Nephron progenitor cell (in vitro differentiated cells): ENCODE results near the gene TFDP1.

Source experiments
- DNase-seq: peaks from one replicate; pipeline ENCODE4 v3.0.0; 2021
- H3K27ac Mint-ChIP-seq: 2 replicates; pipeline ENCODE4 v1.8.0; 2021; ENCODE audit warnings: mild to moderate bottlenecking, moderate library complexity, mixed read lengths
- H3K27me3 Mint-ChIP-seq: 2 replicates; pipeline ENCODE4 v1.8.0; 2021; ENCODE audit warnings: mild to moderate bottlenecking, low read depth, mixed read lengths; ENCODE audit not compliant: poor library complexity
- H3K36me3 Mint-ChIP-seq: 2 replicates; pipeline ENCODE4 v1.8.0; 2021; ENCODE audit warnings: low read depth, mixed read lengths
- H3K4me1 Mint-ChIP-seq: 2 replicates; pipeline ENCODE4 v1.8.0; 2021; ENCODE audit warnings: mixed read lengths
- H3K4me3 Mint-ChIP-seq: 2 replicates; pipeline ENCODE4 v1.8.0; 2021; ENCODE audit warnings: mild to moderate bottlenecking, moderate library complexity, mixed read lengths
- H3K9me3 Mint-ChIP-seq: 2 replicates; pipeline ENCODE4 v1.8.0; 2021; ENCODE audit warnings: mild to moderate bottlenecking, moderate library complexity, mixed read lengths
- TF ChIP-seq, protein P1 (sequence below): fragments of 200-600 bp; sonication (generic); IDR thresholded peaks from 2 replicates; pipeline ENCODE4 v1.5.0; 2021; ENCODE audit warnings: antibody characterized with exemption

Gene TFDP1

DNA sequence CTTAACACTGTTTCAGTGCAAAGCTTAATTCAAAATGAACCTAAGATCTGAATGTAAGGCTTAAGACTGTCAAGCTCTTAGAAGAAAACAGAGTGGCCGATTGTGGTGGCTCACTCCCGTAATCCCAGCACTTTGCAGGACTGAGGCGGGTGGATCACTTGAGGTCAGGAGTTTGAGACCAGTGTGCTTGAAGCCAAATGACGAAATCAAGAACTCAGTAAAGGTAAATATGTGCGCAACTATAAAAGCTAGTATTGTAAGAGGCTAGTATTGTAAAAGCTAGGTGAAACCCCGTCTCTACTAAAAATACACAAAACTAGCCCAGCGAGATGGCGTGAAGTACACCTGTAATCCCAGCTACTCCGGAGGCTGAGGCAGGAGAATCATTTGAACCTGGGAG is 60.8 kb downstream of the TFDP1 start:
- TF ChIP-seq, protein P1, sequence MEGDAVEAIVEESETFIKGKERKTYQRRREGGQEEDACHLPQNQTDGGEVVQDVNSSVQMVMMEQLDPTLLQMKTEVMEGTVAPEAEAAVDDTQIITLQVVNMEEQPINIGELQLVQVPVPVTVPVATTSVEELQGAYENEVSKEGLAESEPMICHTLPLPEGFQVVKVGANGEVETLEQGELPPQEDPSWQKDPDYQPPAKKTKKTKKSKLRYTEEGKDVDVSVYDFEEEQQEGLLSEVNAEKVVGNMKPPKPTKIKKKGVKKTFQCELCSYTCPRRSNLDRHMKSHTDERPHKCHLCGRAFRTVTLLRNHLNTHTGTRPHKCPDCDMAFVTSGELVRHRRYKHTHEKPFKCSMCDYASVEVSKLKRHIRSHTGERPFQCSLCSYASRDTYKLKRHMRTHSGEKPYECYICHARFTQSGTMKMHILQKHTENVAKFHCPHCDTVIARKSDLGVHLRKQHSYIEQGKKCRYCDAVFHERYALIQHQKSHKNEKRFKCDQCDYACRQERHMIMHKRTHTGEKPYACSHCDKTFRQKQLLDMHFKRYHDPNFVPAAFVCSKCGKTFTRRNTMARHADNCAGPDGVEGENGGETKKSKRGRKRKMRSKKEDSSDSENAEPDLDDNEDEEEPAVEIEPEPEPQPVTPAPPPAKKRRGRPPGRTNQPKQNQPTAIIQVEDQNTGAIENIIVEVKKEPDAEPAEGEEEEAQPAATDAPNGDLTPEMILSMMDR = no peak
- Mint-ChIP-seq H3K27me3 (peaks cover 10% of the 10 kb centered on the region), H3K27ac (peak overlapping the region; percentile 51), H3K4me1 (peaks cover 4% of the 10 kb centered on the region), H3K4me3 (no peak overlapping the region), H3K9me3 (peaks cover 57% of the 10 kb centered on the region), H3K36me3 (peaks cover 85% of the 10 kb centered on the region)
- DNase-seq = no peak

DNA sequence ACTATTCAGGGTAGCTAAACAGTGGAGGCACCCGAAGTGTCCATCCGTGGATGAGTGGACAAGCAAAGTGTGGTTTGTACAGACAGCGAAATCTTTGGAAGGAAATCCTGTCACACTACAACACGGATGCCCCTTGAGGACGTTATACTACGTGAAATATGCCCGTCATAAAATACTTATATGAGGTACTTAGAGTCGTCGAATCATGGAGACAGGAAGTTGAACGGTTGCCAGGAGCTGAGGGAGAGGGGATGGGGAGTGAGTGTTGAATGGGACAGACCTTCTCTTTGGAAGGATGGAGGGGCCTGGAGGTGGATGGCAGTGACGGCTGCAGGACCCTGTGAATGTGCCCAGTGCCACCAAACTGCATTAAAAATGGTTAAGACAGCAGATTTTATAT is 61.8 kb downstream of the TFDP1 start:
- Mint-ChIP-seq H3K27me3 (peaks cover 8% of the 10 kb centered on the region), H3K36me3 (peaks cover 75% of the 10 kb centered on the region), H3K4me3 (no peak overlapping the region), H3K4me1 (peaks cover 4% of the 10 kb centered on the region), H3K27ac (no peak overlapping the region), H3K9me3 (peaks cover 49% of the 10 kb centered on the region)
- DNase-seq = no peak
- TF ChIP-seq, protein P1 = no peak

DNA sequence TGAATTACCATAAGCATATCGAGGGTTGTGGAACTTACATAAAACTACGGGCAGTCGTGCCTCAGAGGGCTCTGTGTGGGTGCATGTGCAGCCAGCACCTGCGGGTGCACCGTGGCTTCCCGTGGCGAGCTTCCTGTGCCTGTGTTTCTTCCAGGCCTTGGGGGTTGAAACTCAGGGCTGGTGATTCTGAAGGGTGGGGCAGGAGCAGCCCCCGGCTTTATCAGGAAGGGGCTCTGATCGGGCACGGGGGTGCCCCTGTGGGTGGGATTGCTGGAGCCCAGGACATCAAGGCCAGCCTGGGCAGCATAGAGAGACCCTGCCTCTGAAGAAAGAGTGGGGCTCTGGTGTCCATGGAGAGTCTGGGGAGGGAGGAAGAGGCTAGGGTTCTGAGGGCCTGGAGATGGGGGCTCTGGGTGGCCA is 62.4 kb downstream of the TFDP1 start:
- peaks cover 70% of the 10 kb centered on the region for H3K36me3 Mint-ChIP-seq
- DNase-seq = no peak
- no peak overlapping the region for H3K4me3 Mint-ChIP-seq
- TF ChIP-seq, protein P1 = no peak
- peaks cover 44% of the 10 kb centered on the region for H3K9me3 Mint-ChIP-seq
- H3K27me3 Mint-ChIP-seq = peaks cover 6% of the 10 kb centered on the region
- peaks cover 4% of the 10 kb centered on the region for H3K4me1 Mint-ChIP-seq
- H3K27ac Mint-ChIP-seq = no peak overlapping the region

DNA sequence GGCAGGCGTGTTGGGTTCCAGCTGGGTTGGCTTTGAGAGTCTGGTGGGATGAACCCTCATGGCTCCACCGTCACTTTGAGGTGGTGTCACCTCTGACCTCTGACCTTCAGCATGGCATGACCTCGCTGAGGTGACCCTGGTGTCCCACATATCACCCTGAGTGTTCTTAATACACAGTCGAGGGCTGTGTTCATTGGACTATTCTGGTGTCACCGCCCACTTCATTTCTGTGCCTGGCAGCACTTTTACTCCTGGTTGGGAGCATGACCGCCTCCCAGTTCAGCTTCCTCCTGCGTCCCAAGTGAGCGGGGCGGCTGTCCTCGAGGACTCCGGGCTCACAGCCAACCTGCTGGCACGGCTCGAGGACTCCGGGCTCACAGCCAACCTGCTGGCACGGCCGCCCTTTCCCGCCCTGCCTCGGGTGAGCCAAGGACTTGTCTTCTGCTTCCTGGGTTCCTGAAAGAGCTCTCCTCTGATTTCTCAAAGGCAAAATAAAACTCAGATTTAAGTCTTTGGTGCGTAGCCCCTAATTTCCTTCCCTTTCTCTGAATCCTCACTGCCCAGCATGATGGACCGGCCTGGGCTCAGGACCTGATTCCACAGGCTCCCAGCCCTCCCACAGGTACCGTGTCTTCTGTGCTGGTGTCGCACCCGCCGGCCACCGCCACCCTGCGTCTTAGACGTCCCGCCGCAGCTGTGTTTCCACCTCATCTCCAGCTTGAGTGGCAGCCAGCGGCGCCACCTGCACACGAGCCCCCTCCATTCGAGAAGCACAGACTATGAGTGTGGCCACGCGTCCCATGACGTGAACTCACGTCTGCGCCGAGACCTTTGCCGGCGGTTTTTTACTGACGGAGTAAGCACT is 63.0 kb downstream of the TFDP1 start:
- H3K27ac Mint-ChIP-seq = no peak overlapping the region
- H3K9me3 Mint-ChIP-seq = peaks cover 37% of the 10 kb centered on the region
- H3K4me3 Mint-ChIP-seq = no peak overlapping the region

DNA sequence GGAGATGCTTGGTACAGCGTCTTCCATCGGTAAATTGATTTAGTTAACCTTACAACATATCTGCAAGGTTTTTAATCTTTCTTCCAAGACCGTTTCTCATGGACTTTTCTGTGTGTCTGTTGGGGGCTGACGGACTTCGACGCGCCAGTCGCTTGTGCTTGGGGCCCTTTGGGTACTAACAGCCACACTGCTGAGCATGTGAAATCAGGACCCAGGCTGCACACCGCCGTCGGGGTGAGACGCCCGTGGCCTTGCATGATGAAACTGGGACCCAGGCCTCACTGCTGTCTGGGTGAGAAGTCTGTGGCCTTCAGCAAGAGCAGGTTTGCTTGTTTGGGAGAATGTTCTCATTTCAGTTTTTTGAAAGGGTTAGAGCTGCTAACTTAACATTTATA is 63.7 kb downstream of the TFDP1 start:
- Mint-ChIP-seq H3K9me3 (peaks cover 31% of the 10 kb centered on the region), H3K27ac (no peak overlapping the region)

More for the DNA sequence above, 63.0 kb downstream of the TFDP1 start:
- H3K4me1 Mint-ChIP-seq = peaks cover 4% of the 10 kb centered on the region
- H3K36me3 Mint-ChIP-seq = peaks cover 63% of the 10 kb centered on the region
- TF ChIP-seq, protein P1 = no peak
- H3K27me3 Mint-ChIP-seq = peaks cover 6% of the 10 kb centered on the region
- no peak for DNase-seq

More for the DNA sequence above, 63.7 kb downstream of the TFDP1 start:
- TF ChIP-seq, protein P1 = no peak
- H3K4me1 Mint-ChIP-seq = peaks cover 4% of the 10 kb centered on the region
- no peak overlapping the region for H3K4me3 Mint-ChIP-seq
- peaks cover 6% of the 10 kb centered on the region for H3K27me3 Mint-ChIP-seq
- H3K36me3 Mint-ChIP-seq = peaks cover 57% of the 10 kb centered on the region
- DNase-seq = no peak
